Measurements from ENCODE around the gene AKAP9.
"Not testable (repeated sequence)": the region's sequence is repeated elsewhere in the genome, so short reads cannot be mapped to it uniquely, and the experiment has no call there.

The AKAP9 gene

GRCh38 chr7:92088266-92088665 lies 147.6 kb downstream of the AKAP9 start:
- no peak for TF ChIP-seq CTCF (IDR thresholded peaks at IDR 0.05; ENCODE audit: insufficient read depth, low read length, missing control alignments)
- no peak overlapping the region for H3K4me3 ChIP-seq (ENCODE audit: low read depth, low read length)
- DNase-seq (ENCODE audit: low read depth, low spot score): no peak
- ChIA-PET POLR2A (no interaction called here), CTCF (no interaction called here)

- POLR2A ChIA-PET: no interaction called here
- TF ChIP-seq CTCF (IDR thresholded peaks at IDR 0.05; ENCODE audit: insufficient read depth, low read length, missing control alignments): no peak
- CTCF ChIA-PET: interaction anchor here (1.4 to 2.0 kb wide), 4 partner anchors 10 to 369 kb away, joined by 3 to 5 read pairs (median 4); partner anchors contain the start of genes LRRD1 and MTERF1
- no peak overlapping the region for H3K4me3 ChIP-seq (ENCODE audit: low read depth, low read length)
- DNase-seq (ENCODE audit: low read depth, low spot score): peak; percentile 7
Observed at GRCh38 chr7:92092210-92092609, 151.5 kb downstream of the AKAP9 start.

- ChIA-PET CTCF (no interaction called here), POLR2A (no interaction called here)
- DNase-seq (ENCODE audit: low read depth, low spot score): no peak
- H3K4me3 ChIP-seq (ENCODE audit: low read depth, low read length): no peak overlapping the region
- TF ChIP-seq CTCF (IDR thresholded peaks at IDR 0.05; ENCODE audit: insufficient read depth, low read length, missing control alignments): no peak
Observed at GRCh38 chr7:92095380-92095779, 154.7 kb downstream of the AKAP9 start.

- no peak for TF ChIP-seq CTCF (IDR thresholded peaks at IDR 0.05; ENCODE audit: insufficient read depth, low read length, missing control alignments)
- ChIA-PET POLR2A (no interaction called here), CTCF (interaction anchor here (0.8 to 1.3 kb wide), 2 partner anchors 9 to 79 kb away, joined by 3 read pairs; no protein-coding TSS in a partner anchor)
- H3K4me3 ChIP-seq (ENCODE audit: low read depth, low read length): no peak overlapping the region
- DNase-seq (ENCODE audit: low read depth, low spot score): no peak
Observed at GRCh38 chr7:92100534-92100933, 159.9 kb downstream of the AKAP9 start.

GRCh38 chr7:92102862-92103261 lies 162.2 kb downstream of the AKAP9 start:
- POLR2A ChIA-PET; CTCF ChIA-PET; DNase-seq (ENCODE audit: low read depth, low spot score); H3K4me3 ChIP-seq (ENCODE audit: low read depth, low read length): not testable (repeated sequence)

GRCh38 chr7:92108821-92109220 lies 168.2 kb downstream of the AKAP9 start:
- H3K4me3 ChIP-seq (ENCODE audit: low read depth, low read length): no peak overlapping the region
- POLR2A ChIA-PET: no interaction called here
- DNase-seq (ENCODE audit: low read depth, low spot score): no peak
- TF ChIP-seq CTCF (IDR thresholded peaks at IDR 0.05; ENCODE audit: insufficient read depth, low read length, missing control alignments): no peak
- CTCF ChIA-PET: interaction anchor here (1.9 kb wide), 1 partner anchor 24 kb away, joined by 5 read pairs; no protein-coding TSS in a partner anchor

- DNase-seq (ENCODE audit: low read depth, low spot score): no peak
Observed at GRCh38 chr7:92110857-92111256, 170.2 kb downstream of the AKAP9 start.

More at GRCh38 chr7:92110857-92111256, 170.2 kb downstream of the AKAP9 start:
- POLR2A ChIA-PET: no interaction called here
- H3K4me3 ChIP-seq (ENCODE audit: low read depth, low read length): no peak overlapping the region
- CTCF ChIA-PET: no interaction called here
- no peak for TF ChIP-seq CTCF (IDR thresholded peaks at IDR 0.05; ENCODE audit: insufficient read depth, low read length, missing control alignments)
